GM10847 (cell line): Measurements from ENCODE around the gene VEGFC.

ENCODE experiments used
- POLR2A ChIP-seq: IDR thresholded peaks from 2 replicates; pipeline ENCODE4 v1.6.1; 2011; ENCODE audit not compliant: insufficient read length; ENCODE audit errors: extremely low read depth

VEGFC gene, protein sequence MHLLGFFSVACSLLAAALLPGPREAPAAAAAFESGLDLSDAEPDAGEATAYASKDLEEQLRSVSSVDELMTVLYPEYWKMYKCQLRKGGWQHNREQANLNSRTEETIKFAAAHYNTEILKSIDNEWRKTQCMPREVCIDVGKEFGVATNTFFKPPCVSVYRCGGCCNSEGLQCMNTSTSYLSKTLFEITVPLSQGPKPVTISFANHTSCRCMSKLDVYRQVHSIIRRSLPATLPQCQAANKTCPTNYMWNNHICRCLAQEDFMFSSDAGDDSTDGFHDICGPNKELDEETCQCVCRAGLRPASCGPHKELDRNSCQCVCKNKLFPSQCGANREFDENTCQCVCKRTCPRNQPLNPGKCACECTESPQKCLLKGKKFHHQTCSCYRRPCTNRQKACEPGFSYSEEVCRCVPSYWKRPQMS

DNA sequence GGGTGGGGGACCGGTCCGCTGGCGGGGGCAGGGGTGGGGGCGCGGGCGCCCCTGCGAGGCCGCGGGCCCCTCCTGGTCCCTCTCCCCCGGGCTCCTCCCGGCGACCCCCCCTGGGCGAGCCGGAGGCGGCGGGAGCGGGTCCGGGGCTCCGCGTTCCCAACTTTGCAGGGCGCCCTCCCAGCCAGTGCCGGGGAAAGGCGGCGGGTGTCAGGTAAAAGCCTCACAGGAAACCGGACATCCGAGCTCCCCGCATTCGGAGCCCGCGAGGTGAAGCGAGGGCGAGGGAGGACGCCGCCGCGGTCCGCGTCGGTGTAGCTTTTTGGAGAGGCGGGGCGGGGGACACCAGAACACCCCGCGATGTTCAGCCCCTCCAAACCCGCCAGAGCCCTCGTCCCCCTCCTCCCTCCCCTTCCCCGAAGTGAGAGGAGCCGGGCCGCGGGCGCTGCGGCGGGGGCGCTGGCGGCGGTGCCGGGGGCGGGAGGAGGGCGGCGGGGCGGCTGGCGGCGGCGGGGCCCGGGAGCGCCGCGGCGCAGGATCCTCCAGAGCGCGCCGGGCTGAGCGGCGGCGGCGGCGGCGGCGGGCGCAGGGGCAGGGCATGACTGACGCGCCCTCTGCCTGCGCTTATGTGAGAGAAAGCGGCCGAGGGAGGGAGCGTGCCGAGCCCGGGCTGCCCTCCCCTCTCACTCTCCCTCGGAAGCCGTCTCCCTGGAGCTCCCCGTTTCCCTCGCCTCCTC, at the start of gene VEGFC:
VEGFC (minus strand) TSS at position 597 of the 734 bp plus-strand sequence. CDS start 611 bp downstream, outside the sequence.
- no peak for TF ChIP-seq POLR2A

DNA sequence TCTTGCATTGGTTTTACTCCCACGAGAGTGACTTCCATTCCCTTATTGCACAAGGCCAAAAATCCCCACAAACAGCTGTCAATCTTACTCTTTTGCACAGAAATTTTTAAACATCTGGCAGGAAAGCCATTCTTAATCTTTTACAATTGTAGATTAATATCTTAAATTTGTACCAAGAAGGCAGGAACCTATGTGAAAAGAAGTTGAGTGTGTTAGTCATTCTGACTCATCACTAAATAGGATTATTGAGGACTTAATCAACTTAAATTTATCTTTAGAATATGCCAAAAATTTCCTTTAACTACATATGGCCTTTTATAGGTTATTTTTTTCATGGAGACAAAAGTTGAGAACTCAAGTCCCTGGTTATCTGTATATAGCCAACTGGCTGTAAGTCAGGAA, 49.0 kb upstream of the VEGFC start:
- no peak for TF ChIP-seq POLR2A

DNA sequence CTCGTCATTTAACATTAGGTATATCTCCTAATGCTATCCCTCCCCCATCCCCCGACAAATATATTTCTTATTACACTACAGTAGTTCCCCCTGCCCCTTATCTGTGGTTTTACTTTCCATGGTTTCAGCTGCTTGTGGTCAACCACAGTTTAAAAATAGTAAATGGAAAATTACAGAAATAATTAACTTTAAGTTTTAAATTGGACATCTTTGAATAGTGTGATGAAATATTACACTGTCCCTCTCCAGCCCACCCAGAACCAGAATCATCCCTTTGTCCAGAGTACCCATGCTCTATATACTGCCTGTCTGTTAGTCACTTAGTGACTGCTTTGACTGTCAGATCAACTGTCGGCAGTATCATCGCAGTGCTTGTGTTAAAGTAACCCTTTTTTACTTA, 47.4 kb upstream of the VEGFC start:
- TF ChIP-seq POLR2A: no peak

DNA sequence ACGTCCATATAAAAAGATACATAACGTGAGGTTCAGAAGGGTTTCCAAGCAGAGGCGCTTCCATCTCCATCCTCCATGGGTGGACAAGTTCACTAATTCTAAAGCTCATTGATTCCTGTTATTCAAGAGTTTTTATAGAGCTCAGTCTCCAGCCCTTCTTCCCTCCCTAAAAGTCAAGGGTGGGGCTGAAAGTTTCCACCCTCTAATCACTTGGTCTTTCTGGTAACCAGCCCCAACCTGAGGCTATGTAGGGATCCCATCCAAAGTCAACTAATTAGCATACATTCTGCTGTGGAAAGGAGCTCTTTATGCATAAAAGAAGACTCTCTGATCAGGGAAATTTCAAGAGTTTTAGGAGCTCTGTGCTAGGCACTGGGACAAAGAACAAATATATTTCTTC, 46.9 kb upstream of the VEGFC start:
- no peak for TF ChIP-seq POLR2A

DNA sequence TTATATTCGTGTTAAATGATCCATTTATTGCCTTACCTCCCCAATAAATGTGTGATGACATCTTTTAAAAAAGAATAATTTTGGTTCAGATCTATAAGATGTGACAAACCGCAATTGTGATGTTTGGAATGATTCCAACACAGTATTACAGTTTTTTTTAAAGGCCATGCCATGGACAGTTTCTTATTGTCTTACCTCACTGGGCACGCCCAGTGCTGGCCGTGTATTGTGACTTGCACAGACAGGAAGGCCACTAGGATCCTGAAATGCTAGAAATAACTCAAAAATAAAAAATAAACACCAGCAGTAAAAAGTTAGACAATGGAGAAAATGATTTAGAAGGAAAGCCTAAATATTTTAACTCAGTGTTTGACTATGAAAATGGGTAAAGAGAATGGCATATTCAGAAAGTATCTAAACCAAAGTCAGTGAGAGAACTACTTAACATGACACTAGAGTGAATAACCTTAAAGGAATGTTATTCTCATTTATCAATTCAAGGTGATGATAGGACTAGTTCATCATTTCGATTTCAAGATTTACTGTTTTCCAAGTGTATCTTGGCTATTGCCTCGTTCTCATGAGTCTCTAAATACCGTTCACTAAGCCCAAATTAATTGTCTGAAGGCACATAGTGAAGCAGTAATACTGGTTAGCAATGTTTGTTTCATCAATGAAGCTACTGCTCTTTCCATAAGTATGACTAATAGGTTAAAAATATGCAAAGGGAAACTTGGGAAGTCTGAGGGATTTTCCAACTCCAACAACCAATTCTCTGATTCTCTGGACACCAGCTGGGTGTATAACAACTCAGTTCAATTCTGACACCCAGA, 46.1 kb upstream of the VEGFC start:
- TF ChIP-seq POLR2A: no peak

DNA sequence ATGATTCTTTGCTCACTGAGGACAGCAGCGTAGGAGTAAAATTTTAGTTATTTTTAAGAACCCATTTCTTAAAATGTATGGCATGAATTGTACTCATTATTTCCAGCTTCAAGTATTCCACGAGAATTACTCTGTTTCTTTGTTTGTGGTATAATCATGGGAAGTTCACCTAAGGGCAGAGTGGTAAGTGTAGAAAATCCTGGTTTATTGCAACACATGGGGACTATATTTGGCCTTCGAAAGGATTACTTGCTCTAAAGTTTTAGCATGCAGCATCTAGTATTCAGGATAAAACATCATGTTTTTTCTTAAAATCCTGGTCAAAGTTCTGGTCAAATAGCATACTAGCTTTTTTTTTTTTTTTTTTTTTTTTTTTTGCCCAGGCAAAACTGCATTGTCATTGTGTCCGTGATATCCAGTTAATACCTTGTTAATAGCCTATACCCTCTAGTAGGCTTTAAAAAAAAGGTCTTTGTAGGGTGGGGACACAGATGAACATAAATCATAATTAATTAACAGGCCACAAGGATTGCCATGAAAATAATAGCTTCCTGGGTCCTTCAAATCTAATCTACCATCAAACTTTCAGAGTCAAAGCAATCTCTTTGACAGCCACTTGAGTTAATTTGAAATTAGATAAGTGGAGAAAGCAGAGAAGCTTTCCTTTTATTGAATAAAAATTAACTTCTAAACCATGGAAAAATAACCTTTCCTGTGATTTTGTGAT, 44.6 kb upstream of the VEGFC start:
- no peak for TF ChIP-seq POLR2A

DNA sequence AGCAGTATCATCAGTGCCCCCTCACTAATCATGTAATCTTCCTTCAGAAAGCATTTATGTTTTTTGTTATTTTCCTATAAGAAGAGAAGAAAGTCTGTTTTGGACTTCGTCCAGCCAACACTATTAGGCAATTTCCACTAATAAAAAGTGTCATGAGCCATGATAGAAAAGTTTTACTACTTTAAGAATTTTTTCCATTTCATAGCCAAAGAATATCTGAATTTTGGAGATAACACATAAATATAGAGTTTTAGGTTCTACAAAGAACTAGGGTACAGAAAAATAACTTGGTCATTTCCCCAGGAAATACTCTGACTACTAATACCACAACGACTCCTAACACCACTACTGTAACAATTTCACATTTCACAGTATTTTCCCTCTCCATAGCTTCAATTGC, 41.8 kb upstream of the VEGFC start:
- TF ChIP-seq POLR2A: no peak

DNA sequence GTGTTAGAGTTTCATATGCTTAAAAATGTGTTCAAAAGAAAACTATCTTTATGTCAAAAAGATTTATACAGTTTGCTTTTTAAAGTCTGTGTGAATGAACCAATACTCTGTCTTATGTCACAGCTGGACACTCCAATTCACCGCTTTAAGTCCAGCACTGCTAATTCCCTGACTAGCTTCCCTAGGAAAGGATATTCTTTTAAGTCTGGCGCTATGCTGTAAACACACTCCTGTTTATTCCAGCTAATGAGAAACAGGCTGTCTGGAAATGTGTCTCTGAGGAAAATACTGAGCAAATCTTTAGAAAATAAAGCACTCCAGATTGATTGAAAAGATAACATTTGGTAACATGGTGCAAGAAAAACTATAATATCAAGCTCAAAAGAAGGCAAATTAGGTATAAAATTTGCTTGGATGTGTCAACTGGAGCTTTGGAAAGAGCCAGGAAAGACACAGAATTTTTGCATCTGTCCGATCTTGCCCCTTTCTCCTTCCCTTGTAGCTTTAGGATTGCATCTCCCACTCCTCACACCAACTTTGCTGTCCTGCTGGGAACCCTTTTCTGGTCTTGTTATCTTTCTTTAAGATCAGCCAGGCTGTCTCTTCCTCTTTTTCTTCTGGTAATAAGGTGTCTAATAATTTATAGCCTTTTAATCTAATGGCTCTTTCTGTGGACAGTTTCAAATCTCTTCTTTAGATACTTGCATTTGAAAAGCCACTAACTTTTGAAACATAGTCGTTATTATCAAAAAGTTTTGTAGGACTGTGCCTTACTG, 40.9 kb upstream of the VEGFC start:
- no peak for TF ChIP-seq POLR2A

DNA sequence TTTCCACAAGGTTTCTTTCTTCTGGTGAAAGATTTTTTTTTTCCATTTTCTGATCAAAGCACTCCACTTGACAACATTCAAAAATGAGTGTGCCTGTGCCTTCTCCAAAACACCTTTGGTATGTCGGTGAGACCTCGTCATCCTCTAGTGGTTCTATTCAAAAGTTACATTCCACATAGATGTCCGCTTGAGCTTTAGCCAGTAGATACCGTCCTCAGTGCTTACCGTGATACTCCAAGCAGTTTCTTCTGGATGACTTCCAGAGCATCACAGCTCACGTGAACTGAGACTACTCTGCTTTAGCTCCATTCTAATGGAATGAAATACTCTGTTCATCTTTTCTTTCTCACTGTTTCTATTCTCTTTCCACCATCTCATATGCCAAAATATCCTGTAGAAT, 38.2 kb upstream of the VEGFC start:
- TF ChIP-seq POLR2A: no peak

DNA sequence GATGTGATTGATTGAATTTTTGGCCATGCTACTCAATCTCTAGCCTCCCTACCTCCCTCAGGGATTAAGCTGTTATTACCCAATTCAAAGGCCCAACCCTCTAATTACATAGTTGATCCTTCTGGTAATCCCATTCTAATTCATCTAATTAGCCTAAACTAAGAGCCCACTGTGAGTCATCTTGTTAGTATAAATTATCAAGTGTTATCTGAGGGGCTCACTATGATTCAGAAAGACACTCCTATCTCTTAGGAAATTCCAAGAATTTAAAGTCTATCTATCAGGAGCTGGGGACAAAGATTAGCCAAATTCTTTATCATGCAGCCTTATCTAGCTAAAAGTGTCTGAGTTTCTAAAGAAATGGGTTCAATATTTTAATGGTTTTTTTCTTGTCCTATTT, 32.9 kb upstream of the VEGFC start:
- TF ChIP-seq POLR2A: no peak

DNA sequence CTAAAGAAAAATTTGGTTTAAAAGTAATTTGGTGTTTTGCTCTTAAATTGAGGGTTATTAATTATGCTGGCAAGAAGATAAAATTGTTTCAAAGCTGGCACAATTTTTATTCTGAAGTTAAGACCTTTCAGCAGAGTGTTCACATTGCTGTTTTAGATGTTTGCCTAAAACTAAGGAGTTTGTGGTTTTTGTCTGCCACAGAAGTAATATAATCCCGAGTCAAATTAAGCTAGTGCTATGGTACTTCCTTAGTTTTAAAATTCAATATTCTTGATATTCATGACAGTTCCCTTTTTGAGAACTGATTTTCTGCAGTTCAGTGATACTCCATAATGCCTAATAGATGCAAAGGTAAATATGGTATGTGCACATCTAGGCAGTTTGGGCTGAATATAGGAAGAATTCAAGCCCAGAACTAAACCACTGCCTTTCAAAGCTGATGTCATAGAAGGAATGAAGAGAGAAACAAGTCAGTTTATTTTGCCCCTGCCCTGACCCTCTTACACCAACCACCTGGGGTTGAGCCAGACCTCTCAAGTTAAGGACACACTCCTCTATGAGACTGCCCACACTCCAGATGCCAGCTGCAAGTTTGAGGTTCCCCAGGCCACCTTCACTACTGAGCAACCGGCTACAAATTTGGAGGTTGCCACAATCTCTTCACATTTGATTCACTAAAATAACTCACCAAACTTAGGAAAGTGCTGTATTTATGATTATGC, 32.1 kb upstream of the VEGFC start:
- no peak for TF ChIP-seq POLR2A

DNA sequence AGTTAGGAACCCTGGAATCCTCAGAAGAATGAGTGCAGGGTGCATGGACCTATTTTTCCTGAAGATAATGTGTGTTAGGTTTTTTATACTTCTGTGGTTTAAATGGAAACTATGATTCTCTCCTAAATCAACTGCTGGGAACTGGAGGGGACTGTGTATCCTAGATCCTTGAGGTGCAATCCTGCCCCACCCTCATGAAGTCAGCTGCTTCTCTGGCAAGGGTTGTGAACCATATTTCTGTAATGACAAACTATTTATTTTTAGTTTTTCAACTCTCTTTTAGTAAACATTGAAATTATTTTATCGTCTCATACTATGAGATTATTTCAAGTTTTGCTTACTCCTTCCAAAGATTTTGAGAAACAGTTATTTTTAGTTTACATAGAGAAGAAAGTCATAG, 25.8 kb upstream of the VEGFC start:
- TF ChIP-seq POLR2A: no peak

DNA sequence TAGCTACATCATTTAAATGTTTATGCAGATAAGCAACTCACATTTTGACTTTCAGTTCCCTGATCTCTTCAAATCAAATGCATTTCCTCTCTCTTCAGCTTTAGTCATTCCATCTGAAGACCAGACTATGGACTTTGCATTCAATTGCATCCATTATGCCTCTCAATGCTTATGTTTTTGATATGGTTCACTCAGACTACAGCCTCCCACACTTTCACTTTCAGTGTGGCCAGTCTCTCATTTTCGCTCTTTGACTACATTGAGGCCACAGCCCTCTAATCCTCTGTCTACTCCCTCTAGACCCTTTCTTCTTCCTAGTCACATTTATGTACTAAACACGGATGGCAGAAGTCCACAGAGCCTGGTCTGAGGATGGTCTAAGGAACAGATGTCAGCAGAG, 24.5 kb upstream of the VEGFC start:
- no peak for TF ChIP-seq POLR2A

DNA sequence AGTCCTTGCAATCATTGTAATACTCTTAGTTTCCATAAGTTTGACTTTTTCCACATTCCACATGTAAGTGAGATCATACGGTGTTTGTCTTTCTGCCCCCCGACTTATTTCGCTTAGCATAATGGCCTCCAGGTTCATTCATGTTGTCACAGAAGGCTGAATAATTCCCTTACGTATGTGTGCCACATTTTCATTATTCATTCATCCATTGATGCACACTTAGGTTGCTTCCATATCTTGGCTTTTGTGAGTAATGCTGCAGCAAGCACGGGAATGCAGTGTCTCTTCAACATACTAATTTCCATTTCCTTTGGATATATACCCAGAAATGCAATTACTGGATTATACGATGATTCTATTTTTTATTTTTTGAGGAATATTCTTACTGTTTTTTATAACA, 22.0 kb upstream of the VEGFC start:
- TF ChIP-seq POLR2A: no peak
